GM18519 (cell line): ENCODE data around the gene SSH2.

Experiments used
- ATAC-seq: cut with Tn5 transposase; IDR thresholded peaks from one replicate; pipeline ENCODE4 v1.9.1; 2021; ENCODE audit warnings: mild to moderate bottlenecking, moderate library complexity; ENCODE audit not compliant: unreplicated experiment, low FRiP score

The SSH2 gene

DNA sequence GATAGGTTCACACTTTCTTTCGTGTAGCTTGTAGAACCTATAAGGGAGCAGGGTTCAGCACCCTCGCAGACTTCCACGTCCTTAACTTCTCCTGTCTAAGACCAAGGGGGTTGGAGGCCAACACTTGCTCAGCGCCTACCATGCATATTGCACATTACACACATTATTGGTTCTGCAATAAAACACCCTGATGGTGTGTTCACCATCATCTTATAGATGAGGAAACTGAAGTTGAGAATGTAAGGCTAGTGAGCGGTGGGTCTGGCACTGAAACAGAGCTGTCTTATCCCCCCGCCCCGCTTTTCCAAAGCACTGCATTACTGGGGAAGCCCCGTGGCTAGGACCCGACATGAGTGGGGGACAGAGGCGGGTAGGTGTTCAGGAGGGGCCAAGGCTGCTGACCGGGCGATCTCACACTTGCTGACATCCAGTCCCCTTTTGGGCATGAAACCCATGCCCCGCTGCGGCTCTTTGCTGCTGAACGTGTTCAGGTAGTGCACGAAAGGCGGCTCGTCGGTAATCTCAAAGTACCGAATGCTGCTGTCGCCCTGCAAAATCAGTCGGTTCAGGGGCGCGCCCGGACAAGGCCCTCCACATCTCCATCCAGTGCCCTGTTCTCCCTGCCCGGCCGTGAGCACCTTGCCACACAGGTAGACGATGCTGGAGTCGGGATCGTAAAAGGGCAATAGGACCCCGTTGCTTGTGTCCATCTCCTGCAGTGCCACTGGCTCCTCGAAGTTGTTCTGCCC is 313.6 kb downstream of the SSH2 start:
- ATAC-seq, result no peak

GRCh38 chr17:29615492-29616299 is 314.3 kb downstream of the SSH2 start:
- ATAC-seq, result no peak

- no peak for ATAC-seq
Measured at GRCh38 chr17:29615048-29615385, 315.0 kb downstream of the SSH2 start.

DNA sequence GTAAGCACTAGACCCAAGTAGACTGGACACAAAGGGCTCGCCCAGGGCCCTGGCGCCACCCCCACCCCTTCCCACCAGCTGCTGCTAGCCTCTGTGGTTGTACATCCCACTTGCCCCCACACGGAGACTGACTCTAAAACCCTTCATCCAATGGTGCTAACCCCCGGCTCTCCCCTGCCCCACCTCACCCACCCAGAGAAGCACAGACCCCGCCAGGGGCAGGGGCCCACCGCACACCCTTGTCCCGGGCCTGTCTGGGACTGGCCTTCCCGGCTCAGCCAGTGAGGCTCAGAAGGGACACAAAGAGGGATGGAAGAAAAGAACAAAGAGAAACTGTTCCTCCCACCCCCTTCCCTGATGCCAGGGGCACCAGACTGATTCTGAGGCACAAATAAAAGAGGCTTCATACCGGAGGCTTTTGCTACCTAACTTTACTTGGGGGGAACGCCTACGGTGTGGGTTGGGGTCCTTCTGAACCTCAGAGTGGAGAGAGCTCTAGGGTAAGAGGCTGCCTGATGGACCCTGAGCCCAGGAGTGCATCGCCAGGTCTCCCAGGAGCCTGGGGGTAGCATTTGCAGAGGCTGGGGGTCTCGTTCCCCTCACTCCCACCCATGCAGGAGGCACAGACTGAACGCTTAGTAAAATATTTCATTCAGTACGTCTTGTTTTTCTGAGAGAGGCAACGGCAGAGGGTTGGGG is 315.5 kb downstream of the SSH2 start:
- ATAC-seq, result no peak

DNA sequence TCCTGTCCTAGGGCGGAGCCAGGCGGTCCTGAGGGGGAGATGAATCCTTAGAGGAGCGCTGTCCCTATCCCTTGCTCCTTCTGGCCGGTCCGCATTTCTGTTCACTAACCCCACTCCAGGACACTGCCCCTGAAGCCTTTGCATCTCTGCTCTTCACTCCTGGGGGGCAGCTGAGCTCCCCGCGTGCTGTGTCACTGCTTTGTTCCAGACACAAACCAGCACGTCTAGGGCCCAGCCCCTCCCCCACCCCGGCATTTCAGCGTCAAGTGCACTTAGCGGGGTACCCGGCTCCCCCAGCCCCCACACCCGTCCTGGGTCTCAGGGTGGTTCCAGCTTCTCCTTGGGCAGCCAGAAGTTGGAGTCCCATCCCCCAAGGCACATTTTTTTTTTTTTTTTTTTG is 316.2 kb downstream of the SSH2 start:
- ATAC-seq, result no peak

- no peak for ATAC-seq
Measured at GRCh38 chr17:29613352-29613837, 316.6 kb downstream of the SSH2 start.

DNA sequence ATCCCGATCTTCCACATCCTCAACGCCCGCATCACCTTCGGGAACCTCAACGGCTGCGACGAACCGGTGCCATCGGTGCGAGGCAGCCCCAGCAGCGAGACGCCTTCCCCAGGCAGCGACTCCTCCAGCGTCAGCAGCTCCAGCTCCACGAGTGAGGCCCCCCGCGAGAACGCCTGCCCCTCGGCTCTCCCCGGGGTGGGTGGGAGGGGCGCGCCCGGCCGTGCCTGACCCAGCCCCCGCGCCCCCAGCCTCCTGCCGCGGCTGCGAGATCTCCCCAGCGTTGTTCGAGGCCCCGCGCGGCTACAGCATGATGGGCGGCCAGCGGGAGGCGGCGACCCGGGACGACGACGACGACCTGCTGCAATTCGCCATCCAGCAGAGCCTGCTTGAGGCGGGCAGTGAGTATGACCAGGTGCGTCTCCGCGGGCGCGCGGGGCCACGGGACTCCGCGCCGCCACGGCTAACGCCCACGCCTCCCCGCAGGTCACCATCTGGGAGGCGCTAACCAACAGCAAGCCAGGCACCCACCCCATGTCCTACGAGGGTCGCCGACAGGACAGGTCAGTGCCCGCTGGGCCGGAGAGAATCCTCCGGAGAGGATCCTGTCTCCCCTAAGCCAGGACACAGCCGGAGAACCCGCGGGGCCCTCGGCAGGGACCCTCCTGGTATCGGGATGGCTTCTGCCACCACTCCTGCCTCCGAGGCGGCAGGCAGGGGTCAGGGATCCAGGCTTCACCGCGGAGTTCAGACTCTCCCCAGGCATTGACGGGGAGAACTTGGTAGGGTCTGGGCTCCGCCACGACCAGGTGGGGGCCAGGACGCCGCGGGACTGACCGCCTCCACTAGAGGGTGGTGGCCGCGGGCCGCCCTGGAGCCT is 317.4 kb downstream of the SSH2 start:
- ATAC-seq, result no peak

- no peak for ATAC-seq
Measured at GRCh38 chr17:29612094-29612403, 318.0 kb downstream of the SSH2 start.

DNA sequence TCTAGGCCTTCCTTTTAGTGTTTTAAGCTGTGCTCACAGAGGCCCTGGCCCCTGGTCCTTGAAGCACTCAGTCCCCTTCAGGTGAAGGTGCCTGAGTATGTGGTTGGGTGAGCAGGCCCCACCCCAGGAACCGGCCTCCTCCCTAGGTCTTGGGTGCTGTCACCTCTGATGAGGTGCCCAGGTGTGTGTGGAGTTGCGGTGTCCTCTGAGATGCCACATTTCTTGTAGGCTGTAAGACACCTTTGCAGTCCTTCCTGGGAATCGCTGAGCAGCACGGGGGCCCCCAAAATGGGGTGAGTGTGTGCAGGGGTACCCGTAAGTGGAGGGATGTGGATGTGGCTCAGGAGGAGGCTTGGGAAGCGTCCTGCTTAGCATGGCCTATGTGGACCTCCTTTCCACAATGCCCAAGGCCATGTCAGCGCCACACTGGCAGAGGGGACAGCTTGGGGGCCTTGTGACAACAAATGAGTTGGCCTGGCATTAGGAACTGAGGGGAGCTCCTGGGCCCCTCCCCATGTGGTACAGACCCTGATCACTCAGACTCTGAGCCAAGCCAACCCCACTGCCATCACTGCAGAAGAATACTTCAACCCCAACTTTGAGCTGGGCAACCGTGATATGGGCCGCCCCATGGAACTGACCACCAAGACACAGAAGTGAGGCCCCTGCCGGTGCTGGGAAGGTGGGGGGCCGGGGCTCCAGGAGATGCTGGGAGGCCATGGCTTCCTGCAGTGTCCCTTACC is 318.5 kb downstream of the SSH2 start:
- ATAC-seq, result no peak

DNA sequence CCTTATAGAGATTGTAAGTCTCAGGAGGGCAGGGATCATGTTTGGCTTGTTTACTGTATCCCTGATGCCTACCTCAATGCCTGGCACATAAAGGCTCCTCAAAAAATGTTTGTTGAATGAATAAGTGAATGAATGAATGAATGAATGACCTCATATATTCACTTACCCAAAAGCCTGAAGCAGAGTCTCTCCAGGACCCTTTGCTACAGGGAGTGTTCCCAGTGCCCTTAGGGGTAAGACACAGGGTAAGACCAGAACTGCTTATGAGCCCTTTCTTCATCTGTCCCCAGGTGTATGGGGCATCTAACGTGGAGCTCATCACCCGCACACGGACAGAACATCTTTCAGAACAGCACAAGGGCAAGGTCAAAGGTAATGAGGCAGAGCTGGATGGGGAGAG is 319.6 kb downstream of the SSH2 start:
- no peak for ATAC-seq

DNA sequence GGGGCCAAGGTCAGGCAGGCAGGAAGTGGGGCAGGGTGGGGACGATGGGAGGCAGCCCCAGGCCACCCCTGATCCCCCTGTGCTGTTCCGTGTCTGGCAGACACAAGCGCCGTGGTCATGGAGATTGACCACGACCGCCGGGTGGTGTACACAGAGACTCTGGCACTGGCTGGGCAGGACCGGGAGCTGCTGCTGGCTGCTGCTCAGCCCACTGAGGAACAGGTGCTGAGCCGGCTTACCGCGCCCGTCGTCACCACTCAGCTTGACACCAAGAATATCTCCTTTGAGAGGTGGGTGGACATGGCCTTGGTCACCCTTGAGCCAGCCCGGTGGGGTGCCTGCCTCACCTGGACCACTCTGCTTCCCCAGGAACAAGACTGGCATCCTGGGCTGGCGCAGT is 321.0 kb downstream of the SSH2 start:
- no peak for ATAC-seq

DNA sequence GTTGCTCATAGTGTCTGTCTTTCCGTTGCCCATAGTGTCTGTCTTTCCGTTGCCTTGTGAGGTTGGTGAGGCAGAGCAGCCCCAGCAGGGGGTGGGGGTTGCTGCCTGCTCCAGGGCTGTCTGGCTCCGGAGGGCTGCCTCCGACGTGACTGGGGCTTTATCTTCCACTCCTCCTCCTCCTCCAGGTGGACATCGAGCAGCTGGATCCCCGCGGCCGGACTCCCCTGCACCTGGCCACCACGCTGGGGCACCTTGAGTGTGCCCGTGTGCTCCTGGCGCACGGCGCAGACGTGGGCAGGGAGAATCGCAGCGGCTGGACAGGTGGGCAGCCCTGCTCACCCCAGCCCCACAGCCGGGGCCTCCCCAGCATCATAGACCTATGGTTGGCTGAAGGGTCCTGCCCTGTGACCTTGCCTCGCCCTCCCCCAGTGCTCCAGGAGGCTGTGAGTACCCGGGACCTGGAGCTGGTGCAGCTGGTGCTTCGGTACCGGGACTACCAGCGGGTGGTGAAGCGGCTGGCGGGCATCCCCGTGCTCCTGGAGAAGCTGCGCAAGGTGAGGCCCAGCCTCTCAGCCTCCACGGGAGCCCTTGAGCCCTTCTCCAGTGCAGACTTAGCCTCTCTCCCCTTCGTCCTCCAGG is 322.4 kb downstream of the SSH2 start:
- ATAC-seq, result no peak

DNA sequence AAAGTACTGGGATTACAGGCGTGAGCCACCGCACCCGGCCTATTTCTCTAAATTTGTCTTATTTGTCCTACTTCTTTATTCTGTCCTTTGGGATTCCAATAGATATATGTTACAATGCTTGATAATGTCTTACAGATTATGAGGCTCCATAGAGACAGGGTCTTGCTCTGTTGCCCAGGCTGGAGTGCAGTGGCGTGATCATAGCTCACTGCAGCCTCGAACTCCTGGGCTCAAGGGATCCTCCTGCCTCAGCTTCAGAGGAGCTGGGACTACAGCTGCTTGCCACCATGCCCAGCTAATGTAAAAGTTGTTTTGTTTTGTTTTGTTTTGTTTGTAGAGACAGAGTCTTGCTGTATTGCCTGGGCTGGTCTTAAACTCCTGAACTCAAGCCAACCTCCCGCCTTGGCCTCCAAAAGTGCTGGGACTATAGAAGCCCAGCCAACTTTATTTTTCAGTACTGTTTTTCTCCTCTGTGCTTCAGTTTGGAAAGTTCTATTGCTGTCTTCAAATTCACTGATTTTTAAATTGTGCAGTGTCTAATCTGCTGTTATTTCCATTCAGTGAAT is 326.8 kb downstream of the SSH2 start:
- ATAC-seq, result no peak

- no peak for ATAC-seq
Measured at GRCh38 chr17:29597361-29598172, 332.5 kb downstream of the SSH2 start.

- ATAC-seq, result no peak
Measured at GRCh38 chr17:29596811-29597210, 333.2 kb downstream of the SSH2 start.

DNA sequence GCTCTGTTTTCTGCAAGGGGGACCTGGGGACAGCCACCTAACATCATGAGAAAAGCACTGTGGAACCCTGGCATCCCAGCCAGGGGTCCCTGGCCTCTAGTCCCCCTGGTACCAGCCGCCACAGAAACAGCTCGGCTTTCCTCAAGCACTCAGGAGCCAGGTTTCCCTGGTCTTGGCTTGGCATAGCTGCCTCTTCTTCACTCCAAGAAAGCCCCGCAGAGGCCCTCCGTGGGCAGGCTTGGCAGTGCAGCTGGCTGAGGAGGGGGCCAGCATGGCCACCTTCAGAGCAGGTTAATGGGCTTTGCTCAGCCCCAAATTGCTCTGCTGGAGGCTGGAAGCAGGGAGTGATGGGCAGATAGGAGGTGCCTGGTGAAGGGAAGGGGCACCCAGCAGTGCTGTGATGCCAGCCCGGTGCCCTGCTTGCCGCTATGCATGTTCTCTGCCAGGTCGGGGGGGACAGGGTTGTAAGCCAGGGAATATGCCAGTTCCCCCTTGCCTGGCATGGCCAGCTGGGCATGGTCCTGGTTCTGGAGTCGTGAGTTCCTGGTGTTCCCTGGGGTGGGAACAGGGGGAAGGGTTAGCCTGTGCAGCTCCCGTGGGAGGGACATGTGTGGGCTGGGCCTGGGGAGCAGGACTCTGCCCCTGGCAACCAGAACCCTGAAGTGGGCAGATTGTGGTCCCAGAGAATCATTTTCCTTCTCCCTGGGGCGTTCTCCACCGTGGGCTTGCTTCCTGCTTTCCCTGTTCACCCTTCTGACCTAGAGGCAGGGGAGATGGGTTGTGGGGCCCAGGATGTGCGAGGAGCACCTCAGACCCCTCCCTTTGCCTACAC is 333.9 kb downstream of the SSH2 start:
- ATAC-seq, result no peak
